GM18909 (cell line): Measurements from ENCODE around the gene WDR70.
"Not testable (repeated sequence)": the region's sequence is repeated elsewhere in the genome, so short reads cannot be mapped to it uniquely, and the experiment has no call there.

Source experiments
- ATAC-seq: cut with Tn5 transposase; IDR thresholded peaks from one replicate; pipeline ENCODE4 v1.9.1; 2021; ENCODE audit warnings: mild to moderate bottlenecking; ENCODE audit not compliant: unreplicated experiment, poor library complexity

Gene WDR70

GRCh38 chr5:37506722-37507121 is 127.6 kb downstream of the WDR70 start:
- ATAC-seq = no peak

GRCh38 chr5:37511646-37512045 is 132.5 kb downstream of the WDR70 start:
- ATAC-seq = no peak

- ATAC-seq = no peak
Measured at GRCh38 chr5:37514946-37515345, 135.8 kb downstream of the WDR70 start.

GRCh38 chr5:37517686-37518085 is 138.6 kb downstream of the WDR70 start:
- no peak for ATAC-seq

GRCh38 chr5:37518356-37518755 is 139.2 kb downstream of the WDR70 start:
- not testable (repeated sequence) for ATAC-seq

GRCh38 chr5:37519304-37519703 is 140.2 kb downstream of the WDR70 start:
- ATAC-seq = no peak

- no peak for ATAC-seq
Measured at GRCh38 chr5:37519807-37520206, 140.7 kb downstream of the WDR70 start.

- ATAC-seq = no peak
Measured at GRCh38 chr5:37520811-37521210, 141.7 kb downstream of the WDR70 start.

GRCh38 chr5:37532976-37533740 is 154.0 kb downstream of the WDR70 start:
- no peak for ATAC-seq

- no peak for ATAC-seq
Measured at GRCh38 chr5:37533851-37534250, 154.7 kb downstream of the WDR70 start.

GRCh38 chr5:37539459-37539858 is 160.3 kb downstream of the WDR70 start:
- ATAC-seq = no peak

- no peak for ATAC-seq
Measured at GRCh38 chr5:37543216-37543615, 164.1 kb downstream of the WDR70 start.

GRCh38 chr5:37549411-37549810 is 170.3 kb downstream of the WDR70 start:
- ATAC-seq = no peak

GRCh38 chr5:37552161-37552560 is 173.0 kb downstream of the WDR70 start:
- no peak for ATAC-seq

- ATAC-seq = no peak
Measured at GRCh38 chr5:37552770-37553719, 173.9 kb downstream of the WDR70 start.

GRCh38 chr5:37553720-37554404 is 174.7 kb downstream of the WDR70 start:
- no peak for ATAC-seq

- no peak for ATAC-seq
Measured at GRCh38 chr5:37554405-37554739, 175.3 kb downstream of the WDR70 start.

- no peak for ATAC-seq
Measured at GRCh38 chr5:37554938-37555337, 175.8 kb downstream of the WDR70 start.

- no peak for ATAC-seq
Measured at GRCh38 chr5:37557734-37558293, 178.7 kb downstream of the WDR70 start.

- ATAC-seq = no peak
Measured at GRCh38 chr5:37565062-37565670, 186.0 kb downstream of the WDR70 start.
